ENCODE data around the gene SYNJ2.

The SYNJ2 gene

DNA sequence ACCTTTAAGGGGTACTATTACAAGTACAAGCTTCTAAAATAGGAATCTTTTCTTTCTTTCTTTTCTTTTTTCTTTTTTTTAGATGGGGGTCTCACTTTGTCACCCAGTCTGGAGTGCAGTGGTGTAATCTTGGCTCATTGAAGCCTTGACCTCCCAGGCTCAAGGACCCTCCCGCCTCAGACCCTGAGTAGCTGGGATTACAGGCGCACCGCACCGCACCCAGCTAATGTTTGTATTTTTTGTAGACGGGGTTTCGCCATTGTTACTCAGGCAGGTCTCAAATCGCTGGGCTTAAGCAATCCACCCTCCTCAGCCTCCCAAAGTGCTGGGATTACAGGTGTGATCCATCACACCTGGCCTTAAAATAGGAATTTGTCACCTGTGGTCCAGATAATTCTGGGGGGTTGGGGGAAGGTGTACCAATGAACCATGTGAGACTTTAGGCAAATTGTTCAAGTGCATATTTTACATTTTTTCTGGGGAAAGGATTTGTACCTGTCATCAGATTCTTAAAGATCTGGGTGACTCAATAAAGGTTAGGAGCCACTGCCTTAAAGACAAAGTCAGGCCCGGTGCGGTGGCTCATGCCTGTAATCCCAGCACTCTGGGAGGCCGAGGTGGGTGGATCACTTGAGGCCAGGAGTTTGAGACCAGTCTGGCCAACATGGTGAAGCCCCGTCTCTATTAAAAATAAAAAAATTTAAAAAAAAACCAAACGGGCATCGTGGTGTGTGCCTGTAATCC lies 19.7 kb upstream of the SYNJ2 start:
- Histone ChIP-seq H3K27me3 (ENCODE audit: insufficient read depth, low read depth) (no peaks in the 10 kb centered on the region), H3K4me2 (no peak overlapping the region), H2AFZ (ENCODE audit: low read depth) (no peak overlapping the region), H3K4me3 (IDR thresholded peaks at IDR 0.05; ENCODE audit: insufficient read depth, low read depth, low read length) (no peak overlapping the region), H3K27ac (no peak overlapping the region), H3K36me3 (ENCODE audit: insufficient read depth) (no peaks in the 10 kb centered on the region), H3K4me1 (ENCODE audit: low read depth, poor library complexity, severe bottlenecking) (no peaks in the 10 kb centered on the region), H3K79me2 (ENCODE audit: insufficient read depth, low read depth) (no peaks in the 10 kb centered on the region), H4K20me1 (ENCODE audit: insufficient read depth) (no peaks in the 10 kb centered on the region), H3K9ac (no peak overlapping the region)
- TF ChIP-seq, protein P1, sequence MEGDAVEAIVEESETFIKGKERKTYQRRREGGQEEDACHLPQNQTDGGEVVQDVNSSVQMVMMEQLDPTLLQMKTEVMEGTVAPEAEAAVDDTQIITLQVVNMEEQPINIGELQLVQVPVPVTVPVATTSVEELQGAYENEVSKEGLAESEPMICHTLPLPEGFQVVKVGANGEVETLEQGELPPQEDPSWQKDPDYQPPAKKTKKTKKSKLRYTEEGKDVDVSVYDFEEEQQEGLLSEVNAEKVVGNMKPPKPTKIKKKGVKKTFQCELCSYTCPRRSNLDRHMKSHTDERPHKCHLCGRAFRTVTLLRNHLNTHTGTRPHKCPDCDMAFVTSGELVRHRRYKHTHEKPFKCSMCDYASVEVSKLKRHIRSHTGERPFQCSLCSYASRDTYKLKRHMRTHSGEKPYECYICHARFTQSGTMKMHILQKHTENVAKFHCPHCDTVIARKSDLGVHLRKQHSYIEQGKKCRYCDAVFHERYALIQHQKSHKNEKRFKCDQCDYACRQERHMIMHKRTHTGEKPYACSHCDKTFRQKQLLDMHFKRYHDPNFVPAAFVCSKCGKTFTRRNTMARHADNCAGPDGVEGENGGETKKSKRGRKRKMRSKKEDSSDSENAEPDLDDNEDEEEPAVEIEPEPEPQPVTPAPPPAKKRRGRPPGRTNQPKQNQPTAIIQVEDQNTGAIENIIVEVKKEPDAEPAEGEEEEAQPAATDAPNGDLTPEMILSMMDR (conservative IDR thresholded peaks at IDR 0.05; ENCODE audit: low read depth, low read length) = no peak

DNA sequence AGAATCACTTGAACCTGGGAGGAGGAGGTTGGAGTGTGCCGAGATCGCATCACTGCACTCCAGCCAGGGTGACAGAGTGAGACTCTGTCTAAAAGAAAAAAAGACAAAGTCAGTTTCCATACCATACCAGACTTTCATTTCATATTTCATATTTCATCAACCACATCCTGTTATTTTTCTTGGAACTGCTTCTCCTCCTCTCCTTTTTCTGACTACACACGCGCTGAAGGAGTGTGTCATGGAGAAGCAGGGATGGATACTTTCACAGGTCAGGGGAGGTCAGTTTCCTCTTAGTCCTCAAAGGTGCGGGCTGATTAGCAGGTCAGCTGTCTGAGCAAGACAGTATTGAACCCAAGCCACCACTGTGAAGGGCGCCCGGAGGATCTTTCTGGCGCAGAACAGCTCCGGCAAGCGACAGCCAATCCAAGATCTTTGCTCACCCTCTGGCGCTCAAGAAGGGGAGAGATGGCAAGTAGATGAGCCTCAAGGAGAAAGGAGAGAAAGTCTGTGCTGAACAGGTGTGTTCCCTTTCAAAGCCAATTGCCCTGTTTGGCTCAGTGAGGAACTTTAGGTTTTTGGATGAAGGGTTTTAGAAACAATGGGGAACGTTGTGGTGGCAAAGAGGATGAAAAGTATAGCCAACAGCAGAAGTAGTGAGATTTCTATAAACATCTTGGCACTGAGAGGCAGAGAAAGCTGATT lies 18.9 kb upstream of the SYNJ2 start:
- H3K4me1 ChIP-seq (ENCODE audit: low read depth, poor library complexity, severe bottlenecking) = no peaks in the 10 kb centered on the region
- H3K4me2 ChIP-seq = no peak overlapping the region
- no peak overlapping the region for H3K9ac ChIP-seq
- TF ChIP-seq, protein P1 (conservative IDR thresholded peaks at IDR 0.05; ENCODE audit: low read depth, low read length) = no peak
- H3K4me3 ChIP-seq (IDR thresholded peaks at IDR 0.05; ENCODE audit: insufficient read depth, low read depth, low read length) = no peak overlapping the region
- H4K20me1 ChIP-seq (ENCODE audit: insufficient read depth) = no peaks in the 10 kb centered on the region
- no peaks in the 10 kb centered on the region for H3K36me3 ChIP-seq (ENCODE audit: insufficient read depth)
- no peak overlapping the region for H2AFZ ChIP-seq (ENCODE audit: low read depth)
- H3K27me3 ChIP-seq (ENCODE audit: insufficient read depth, low read depth) = no peaks in the 10 kb centered on the region
- H3K27ac ChIP-seq = no peak overlapping the region
- H3K79me2 ChIP-seq (ENCODE audit: insufficient read depth, low read depth) = no peaks in the 10 kb centered on the region

DNA sequence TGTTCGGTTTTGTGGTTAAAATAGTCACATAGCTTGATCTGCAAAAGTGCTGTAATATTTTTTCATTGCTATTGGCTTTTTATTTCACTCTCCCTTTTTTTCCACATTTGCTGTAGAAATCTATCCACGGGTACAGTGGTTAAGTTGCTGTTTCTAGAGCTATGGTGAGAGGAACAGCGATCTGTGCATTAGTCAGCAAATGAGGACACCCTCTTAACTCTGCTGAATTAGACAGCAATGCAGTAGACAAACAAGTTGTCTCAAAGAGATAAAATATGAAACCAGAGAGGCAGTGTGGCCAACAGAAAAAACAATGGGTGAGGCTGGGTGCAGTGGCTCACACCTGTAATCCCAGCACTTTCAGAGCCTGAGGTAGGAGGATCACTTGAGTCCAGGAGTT lies 17.6 kb upstream of the SYNJ2 start:
- no peaks in the 10 kb centered on the region for H3K4me1 ChIP-seq (ENCODE audit: low read depth, poor library complexity, severe bottlenecking)
- no peaks in the 10 kb centered on the region for H3K36me3 ChIP-seq (ENCODE audit: insufficient read depth)
- no peak overlapping the region for H3K4me2 ChIP-seq
- no peaks in the 10 kb centered on the region for H3K27me3 ChIP-seq (ENCODE audit: insufficient read depth, low read depth)
- no peak overlapping the region for H3K27ac ChIP-seq
- H4K20me1 ChIP-seq (ENCODE audit: insufficient read depth) = no peaks in the 10 kb centered on the region
- TF ChIP-seq, protein P1 (conservative IDR thresholded peaks at IDR 0.05; ENCODE audit: low read depth, low read length) = no peak
- no peak overlapping the region for H3K4me3 ChIP-seq (IDR thresholded peaks at IDR 0.05; ENCODE audit: insufficient read depth, low read depth, low read length)
- no peak overlapping the region for H2AFZ ChIP-seq (ENCODE audit: low read depth)
- no peak overlapping the region for H3K9ac ChIP-seq
- H3K79me2 ChIP-seq (ENCODE audit: insufficient read depth, low read depth) = no peaks in the 10 kb centered on the region

DNA sequence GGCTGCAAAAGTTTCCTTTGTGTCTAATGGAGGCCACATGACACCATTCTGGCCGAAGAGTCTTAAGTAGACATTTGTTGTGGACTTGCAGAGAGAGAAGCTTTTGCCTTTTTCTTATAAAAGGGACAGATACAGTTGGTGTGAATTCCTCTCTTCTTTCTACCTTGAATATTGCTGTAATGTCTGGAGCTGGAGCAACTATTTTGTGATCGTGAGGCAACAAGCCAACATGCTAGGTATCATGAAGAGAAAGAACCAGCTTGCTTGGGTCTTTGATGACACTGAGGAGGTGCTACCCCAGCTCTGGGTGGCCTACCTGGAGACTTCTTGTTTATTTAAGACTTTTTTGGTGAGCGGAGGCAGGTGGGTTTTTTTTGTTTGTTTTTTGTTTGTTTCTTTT lies 16.3 kb upstream of the SYNJ2 start:
- Histone ChIP-seq H4K20me1 (ENCODE audit: insufficient read depth) (no peaks in the 10 kb centered on the region), H3K9ac (no peak overlapping the region), H3K27ac (no peak overlapping the region), H3K4me2 (no peak overlapping the region), H2AFZ (ENCODE audit: low read depth) (no peak overlapping the region), H3K36me3 (ENCODE audit: insufficient read depth) (no peaks in the 10 kb centered on the region), H3K4me3 (IDR thresholded peaks at IDR 0.05; ENCODE audit: insufficient read depth, low read depth, low read length) (no peak overlapping the region), H3K4me1 (ENCODE audit: low read depth, poor library complexity, severe bottlenecking) (no peaks in the 10 kb centered on the region), H3K27me3 (ENCODE audit: insufficient read depth, low read depth) (no peaks in the 10 kb centered on the region), H3K79me2 (ENCODE audit: insufficient read depth, low read depth) (no peaks in the 10 kb centered on the region)
- TF ChIP-seq, protein P1 (conservative IDR thresholded peaks at IDR 0.05; ENCODE audit: low read depth, low read length) = no peak
